ACC112 (cell line): Measurements from ENCODE around the gene CAMSAP3.

Source experiments
- H2AFZ ChIP-seq: fragments of 200-600 bp; sonication (generic); one replicate; pipeline ENCODE4 v1.6.0; 2017; ENCODE audit warnings: antibody characterized with exemption, low read length; ENCODE audit not compliant: unreplicated experiment
- H3K27ac ChIP-seq: fragments of 200-600 bp; sonication (generic); 2 replicates; pipeline ENCODE4 v1.5.1; 2014; ENCODE audit warnings: low read depth, mild to moderate bottlenecking, antibody characterized with exemption, low read length, moderate library complexity
- H3K27me3 ChIP-seq: fragments of 200-600 bp; sonication (generic); 2 replicates; pipeline ENCODE4 v1.6.1; 2014; ENCODE audit warnings: mild to moderate bottlenecking, antibody characterized with exemption, low read length, moderate library complexity, mixed read lengths; ENCODE audit not compliant: insufficient read depth
- H3K36me3 ChIP-seq: fragments of 200-600 bp; sonication (generic); 2 replicates; pipeline ENCODE4 v1.6.1; 2016; ENCODE audit warnings: mild to moderate bottlenecking, antibody characterized with exemption, low read length, moderate library complexity, mixed read lengths; ENCODE audit not compliant: insufficient read depth
- H3K4me1 ChIP-seq: fragments of 200-600 bp; sonication (generic); one replicate; pipeline ENCODE4 v1.6.1; 2016; ENCODE audit warnings: low read length, mixed read lengths; ENCODE audit not compliant: insufficient read depth, unreplicated experiment, control insufficient read depth
- H3K4me3 ChIP-seq: fragments of 200-600 bp; sonication (generic); 2 replicates; pipeline ENCODE4 v1.5.1; 2014; ENCODE audit warnings: mild to moderate bottlenecking, low read depth, low read length
- H3K79me2 ChIP-seq: fragments of 200-600 bp; sonication (generic); one replicate; pipeline ENCODE4 v1.6.0; 2016; ENCODE audit warnings: low read length; ENCODE audit not compliant: control insufficient read depth, unreplicated experiment, insufficient read depth

CAMSAP3 gene

DNA sequence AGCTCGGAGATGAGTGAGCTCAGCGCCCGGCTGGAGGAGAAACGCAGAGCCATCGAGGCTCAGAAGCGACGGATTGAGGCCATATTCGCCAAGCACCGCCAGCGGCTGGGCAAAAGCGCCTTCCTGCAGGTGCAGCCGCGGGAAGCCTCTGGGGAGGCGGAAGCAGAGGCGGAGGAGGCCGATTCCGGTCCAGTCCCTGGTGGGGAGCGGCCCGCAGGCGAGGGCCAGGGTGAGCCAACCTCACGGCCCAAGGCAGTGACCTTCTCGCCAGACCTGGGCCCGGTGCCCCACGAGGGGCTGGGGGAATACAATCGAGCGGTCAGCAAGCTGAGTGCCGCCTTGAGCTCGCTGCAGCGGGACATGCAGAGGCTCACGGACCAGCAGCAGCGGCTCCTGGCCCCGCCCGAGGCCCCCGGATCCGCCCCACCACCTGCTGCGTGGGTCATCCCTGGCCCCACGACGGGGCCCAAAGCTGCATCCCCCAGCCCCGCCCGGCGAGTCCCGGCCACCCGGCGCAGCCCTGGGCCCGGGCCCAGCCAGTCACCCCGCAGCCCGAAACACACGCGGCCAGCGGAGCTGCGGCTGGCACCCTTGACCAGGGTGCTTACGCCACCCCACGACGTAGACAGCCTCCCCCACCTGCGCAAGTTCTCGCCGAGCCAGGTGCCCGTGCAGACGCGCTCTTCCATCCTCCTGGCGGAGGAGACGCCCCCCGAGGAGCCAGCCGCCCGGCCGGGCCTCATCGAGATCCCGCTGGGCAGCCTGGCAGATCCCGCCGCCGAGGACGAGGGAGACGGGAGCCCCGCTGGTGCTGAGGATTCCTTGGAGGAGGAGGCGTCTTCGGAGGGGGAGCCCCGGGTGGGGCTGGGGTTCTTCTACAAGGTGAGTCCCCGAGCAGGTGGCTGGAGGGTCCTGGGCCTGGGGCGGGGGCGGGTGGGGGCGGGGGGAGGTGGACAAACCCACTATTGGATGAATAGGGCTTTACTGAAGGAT is 16.9 kb downstream of the CAMSAP3 start:
- Histone ChIP-seq H3K27ac (no peak overlapping the region), H3K4me3 (no peak overlapping the region), H3K79me2 (no peaks in the 10 kb centered on the region), H3K27me3 (no peaks in the 10 kb centered on the region), H2AFZ (no peak overlapping the region), H3K36me3 (no peaks in the 10 kb centered on the region), H3K4me1 (no peaks in the 10 kb centered on the region)

- Histone ChIP-seq H3K79me2 (no peaks in the 10 kb centered on the region), H3K36me3 (no peaks in the 10 kb centered on the region), H3K4me1 (no peaks in the 10 kb centered on the region), H2AFZ (no peak overlapping the region), H3K27ac (no peak overlapping the region), H3K27me3 (no peaks in the 10 kb centered on the region), H3K4me3 (no peak overlapping the region)
Observed at GRCh38 chr19:7614859-7615741, 19.4 kb downstream of the CAMSAP3 start.

DNA sequence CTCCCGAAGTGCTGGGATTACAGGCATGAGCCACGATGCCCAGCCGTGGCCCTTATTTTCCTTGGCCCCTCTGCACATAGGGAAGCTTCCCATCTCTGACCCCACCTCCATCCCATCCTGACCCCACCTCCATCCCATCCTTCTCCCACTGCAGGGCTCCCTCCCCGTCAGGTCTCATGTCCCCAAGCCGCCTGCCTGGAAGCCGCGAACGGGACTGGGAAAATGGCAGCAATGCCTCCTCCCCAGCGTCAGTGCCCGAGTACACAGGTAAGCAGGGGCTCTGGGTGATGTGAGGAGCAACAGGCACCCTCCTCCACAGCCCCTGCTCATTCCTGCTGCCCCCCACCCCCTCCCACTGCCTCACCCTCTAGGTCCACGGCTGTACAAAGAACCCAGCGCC is 21.5 kb downstream of the CAMSAP3 start:
- no peak overlapping the region for H3K4me3 ChIP-seq
- H3K27ac ChIP-seq, result no peak overlapping the region
- no peaks in the 10 kb centered on the region for H3K27me3 ChIP-seq
- H3K4me1 ChIP-seq, result no peaks in the 10 kb centered on the region
- H3K79me2 ChIP-seq, result no peaks in the 10 kb centered on the region
- no peak overlapping the region for H2AFZ ChIP-seq
- H3K36me3 ChIP-seq, result no peaks in the 10 kb centered on the region; the same call in 1 of the 2 replicates

DNA sequence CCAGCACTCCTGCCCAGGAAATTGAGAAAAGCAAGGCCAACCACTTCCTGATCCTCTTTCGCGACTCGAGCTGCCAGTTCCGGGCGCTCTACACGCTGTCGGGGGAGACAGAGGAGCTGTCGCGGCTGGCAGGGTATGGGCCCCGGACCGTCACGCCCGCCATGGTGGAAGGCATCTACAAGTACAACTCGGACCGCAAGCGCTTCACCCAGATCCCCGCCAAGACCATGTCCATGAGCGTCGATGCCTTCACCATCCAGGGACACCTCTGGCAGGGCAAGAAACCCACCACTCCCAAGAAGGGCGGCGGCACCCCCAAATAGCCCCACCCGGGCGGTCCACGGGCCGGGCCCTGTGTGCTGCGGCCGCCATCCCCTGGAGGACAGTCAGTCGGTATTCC is 22.1 kb downstream of the CAMSAP3 start:
- Histone ChIP-seq H3K79me2 (no peaks in the 10 kb centered on the region), H3K4me3 (no peak overlapping the region), H3K27me3 (no peaks in the 10 kb centered on the region), H3K4me1 (no peaks in the 10 kb centered on the region), H3K36me3 (no peaks in the 10 kb centered on the region; the same call in 1 of the 2 replicates), H3K27ac (no peak overlapping the region), H2AFZ (no peak overlapping the region)

- no peaks in the 10 kb centered on the region for H3K4me1 ChIP-seq
- H3K27me3 ChIP-seq, result no peaks in the 10 kb centered on the region
- H2AFZ ChIP-seq, result no peak overlapping the region
- H3K4me3 ChIP-seq, result no peak overlapping the region
- no peaks in the 10 kb centered on the region; the same call in 1 of the 2 replicates for H3K36me3 ChIP-seq
- H3K27ac ChIP-seq, result no peak overlapping the region
- H3K79me2 ChIP-seq, result no peaks in the 10 kb centered on the region
Observed at GRCh38 chr19:7618348-7618747, 22.7 kb downstream of the CAMSAP3 start.

DNA sequence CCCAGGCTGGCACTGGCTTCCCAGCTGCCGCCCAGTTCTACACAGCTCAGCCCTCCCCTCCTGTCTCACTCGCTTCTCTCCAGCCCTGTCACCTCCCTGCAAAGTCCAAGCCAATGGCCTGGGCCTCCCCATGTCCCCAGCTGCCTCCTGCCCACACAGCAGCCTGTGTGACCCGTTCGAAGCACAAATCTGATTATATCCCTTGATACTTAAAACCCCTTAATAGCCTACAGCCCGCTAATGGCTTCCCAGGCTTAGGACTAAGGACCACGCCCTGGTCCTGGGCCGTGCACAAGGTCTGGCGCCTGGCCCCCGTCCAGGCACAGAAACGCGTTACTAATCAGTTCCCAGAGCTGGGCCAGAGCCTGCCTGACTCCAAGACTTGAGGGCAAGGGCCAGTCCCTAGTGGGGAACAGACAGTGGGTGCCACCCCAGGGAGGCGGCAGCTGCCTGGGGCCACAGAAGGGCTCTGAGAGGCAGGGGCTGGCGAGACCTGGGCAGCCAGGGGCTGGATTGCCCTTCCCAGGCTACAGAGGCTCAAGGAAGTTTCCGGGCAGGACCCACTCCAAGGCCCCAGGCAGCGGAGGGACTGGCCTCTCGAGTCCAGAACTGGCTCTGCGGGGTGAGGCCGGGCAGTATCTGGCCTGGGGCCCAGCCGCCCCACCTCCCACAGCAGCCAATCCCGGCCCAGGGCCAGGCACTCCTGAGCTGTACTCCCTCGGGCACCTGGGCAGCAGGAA is 23.3 kb downstream of the CAMSAP3 start:
- Histone ChIP-seq H3K36me3 (no peaks in the 10 kb centered on the region; the same call in 1 of the 2 replicates), H3K4me1 (no peaks in the 10 kb centered on the region), H2AFZ (no peak overlapping the region), H3K4me3 (no peak overlapping the region), H3K27ac (no peak overlapping the region), H3K79me2 (no peaks in the 10 kb centered on the region), H3K27me3 (no peaks in the 10 kb centered on the region)

DNA sequence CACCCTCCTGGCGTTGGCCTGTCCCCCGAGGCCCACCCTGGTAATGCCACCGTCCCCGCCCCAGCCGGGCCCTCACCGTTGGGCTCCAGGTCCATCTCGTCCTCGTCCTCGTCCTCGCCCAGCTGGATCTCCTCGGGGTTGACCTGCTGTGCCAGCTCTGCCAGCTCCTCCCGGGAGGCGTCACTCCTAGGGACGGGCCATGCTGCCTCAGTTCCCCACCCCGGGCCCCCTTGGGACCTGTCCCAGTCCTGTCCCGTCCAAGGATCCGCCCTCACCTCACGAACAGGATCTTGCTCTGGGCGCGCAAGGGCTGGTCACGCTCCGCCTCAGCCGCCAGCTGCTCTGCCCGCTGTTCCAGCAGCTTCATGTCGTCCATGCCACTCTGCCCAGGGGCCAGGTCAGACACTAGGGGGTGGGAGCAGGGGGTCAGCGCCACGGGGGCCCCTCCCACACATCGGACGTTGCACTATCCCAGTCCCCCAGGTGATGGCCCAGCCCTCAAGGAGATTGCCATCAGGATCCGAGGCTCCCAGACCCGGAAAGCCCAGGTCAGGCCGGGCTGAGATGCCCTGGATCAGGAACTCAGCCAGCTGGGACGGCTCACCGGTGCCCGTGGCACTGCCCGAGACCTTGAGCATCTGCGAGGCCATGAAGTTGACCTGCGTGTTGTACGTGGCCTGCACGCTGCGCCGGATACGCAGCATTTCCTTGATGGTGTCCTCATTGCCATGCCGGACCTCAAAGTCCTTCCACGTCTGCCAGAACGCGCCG is 24.2 kb downstream of the CAMSAP3 start:
- Histone ChIP-seq H3K4me1 (no peaks in the 10 kb centered on the region), H3K79me2 (no peaks in the 10 kb centered on the region), H3K27me3 (no peaks in the 10 kb centered on the region), H3K4me3 (no peak overlapping the region), H3K36me3 (no peaks in the 10 kb centered on the region; the same call in 1 of the 2 replicates), H2AFZ (no peak overlapping the region), H3K27ac (no peak overlapping the region)

GRCh38 chr19:7620442-7621412 is 25.1 kb downstream of the CAMSAP3 start:
- H2AFZ ChIP-seq, result no peak overlapping the region
- H3K27me3 ChIP-seq, result no peaks in the 10 kb centered on the region
- H3K4me3 ChIP-seq, result no peak overlapping the region
- H3K79me2 ChIP-seq, result no peaks in the 10 kb centered on the region
- H3K4me1 ChIP-seq, result no peaks in the 10 kb centered on the region
- no peaks in the 10 kb centered on the region; the same call in 1 of the 2 replicates for H3K36me3 ChIP-seq
- no peak overlapping the region for H3K27ac ChIP-seq
